MG63 (cell line): Measurements from ENCODE around the gene ZSWIM6. TPM values are rescaled to one million over a fixed set of nuclear protein-coding genes. Genes with fewer than 3 reads are reported as not detected.

Source experiments
- DNase-seq: peaks from one replicate; pipeline ENCODE4 v3.0.0-alpha.2; 2020
- H3K27me3 ChIP-seq: fragments of 250-450 bp; sonication (Bioruptor Pico); 2 replicates; pipeline ENCODE4 v1.5.1; 2020; ENCODE audit warnings: mild to moderate bottlenecking, moderate library complexity
- H3K36me3 ChIP-seq: fragments of 250-450 bp; sonication (Bioruptor Pico); 2 replicates; pipeline ENCODE4 v1.5.1; 2020; ENCODE audit warnings: mild to moderate bottlenecking, moderate library complexity
- H3K4me3 ChIP-seq: fragments of 250-450 bp; sonication (Bioruptor Pico); 2 replicates; pipeline ENCODE4 v1.5.1; 2020; ENCODE audit warnings: mild to moderate bottlenecking, moderate library complexity
- H3K9me3 ChIP-seq: fragments of 250-450 bp; sonication (Bioruptor Pico); 2 replicates; pipeline ENCODE4 v1.5.1; 2020; ENCODE audit warnings: mild to moderate bottlenecking, moderate library complexity
- total RNA-seq: library from RNA; depleted of rRNA; stranded (reverse); fragments of >200 nt; shearing (Covaris generic); gene quantifications from 2 replicates; pipeline ENCODE4 v1.2.3, GENCODE V29; 2014; ENCODE audit warnings: low replicate concordance

ZSWIM6 gene
- total RNA-seq, 1 experiment from 2014 or later = 3.3 TPM

- no peaks in the 10 kb centered on the region for H3K9me3 ChIP-seq
- H3K36me3 ChIP-seq = no peaks in the 10 kb centered on the region
- H3K27me3 ChIP-seq = no peaks in the 10 kb centered on the region
- no peak overlapping the region for H3K4me3 ChIP-seq
- no peak for DNase-seq
Observed at GRCh38 chr5:61302200-61302563, 29.9 kb upstream of the ZSWIM6 start.

- Histone ChIP-seq H3K9me3 (no peaks in the 10 kb centered on the region), H3K4me3 (peak overlapping the region; percentile 16), H3K36me3 (no peaks in the 10 kb centered on the region), H3K27me3 (no peaks in the 10 kb centered on the region)
- no peak for DNase-seq
Observed at GRCh38 chr5:61303346-61303745, 28.7 kb upstream of the ZSWIM6 start.

DNA sequence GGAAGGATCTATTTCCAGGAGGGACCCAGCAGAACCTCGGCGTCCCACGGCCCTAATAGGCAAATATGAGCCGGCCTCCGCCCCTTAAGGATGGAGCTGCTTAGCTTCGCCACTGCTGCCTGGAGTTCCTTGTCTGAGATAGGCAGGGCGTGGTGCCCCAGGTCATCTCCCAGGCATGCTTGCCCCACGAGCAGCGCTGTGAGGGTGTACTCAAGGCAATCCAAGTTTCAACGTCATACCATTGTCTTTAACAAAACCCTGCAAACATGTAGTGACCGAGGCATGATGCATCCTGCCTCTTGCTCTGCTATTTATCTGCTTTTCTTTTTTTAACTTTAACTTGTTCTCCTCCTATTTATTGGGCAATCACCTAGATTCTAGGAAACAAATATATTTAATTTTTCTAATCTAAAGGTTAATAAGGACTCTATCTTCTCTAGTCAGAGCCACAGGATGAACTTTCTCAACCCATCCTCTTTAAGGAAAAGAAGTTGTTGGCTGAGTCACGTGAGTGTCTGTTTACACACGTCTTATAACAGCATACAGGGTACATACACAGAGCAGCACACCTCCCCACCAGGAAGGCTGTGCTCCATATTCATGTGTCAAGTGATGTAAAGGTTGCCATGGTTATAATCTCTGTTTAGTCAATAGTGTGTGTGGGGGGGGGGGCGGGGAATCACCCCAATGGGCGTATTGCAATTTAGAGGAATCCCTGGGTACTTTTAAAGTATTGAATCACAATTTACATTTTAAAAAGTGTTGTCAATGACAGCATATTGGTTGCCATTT lies 27.3 kb upstream of the ZSWIM6 start:
- no peaks in the 10 kb centered on the region for H3K27me3 ChIP-seq
- no peaks in the 10 kb centered on the region for H3K36me3 ChIP-seq
- no peak overlapping the region for H3K4me3 ChIP-seq
- no peaks in the 10 kb centered on the region for H3K9me3 ChIP-seq
- DNase-seq = peak; percentile 87

- Histone ChIP-seq H3K9me3 (no peaks in the 10 kb centered on the region), H3K36me3 (no peaks in the 10 kb centered on the region), H3K27me3 (no peaks in the 10 kb centered on the region), H3K4me3 (peak overlapping the region; percentile 13; the same call in 1 of the 2 replicates)
- DNase-seq = peak; percentile 57
Observed at GRCh38 chr5:61306531-61307131, 25.4 kb upstream of the ZSWIM6 start.

GRCh38 chr5:61307191-61307590 lies 24.9 kb upstream of the ZSWIM6 start:
- DNase-seq = no peak
- Histone ChIP-seq H3K27me3 (no peaks in the 10 kb centered on the region), H3K36me3 (no peaks in the 10 kb centered on the region), H3K9me3 (no peaks in the 10 kb centered on the region), H3K4me3 (peak overlapping the region; percentile 13; the same call in 1 of the 2 replicates)

- Histone ChIP-seq H3K4me3 (no peak overlapping the region), H3K27me3 (no peaks in the 10 kb centered on the region), H3K36me3 (no peaks in the 10 kb centered on the region), H3K9me3 (no peaks in the 10 kb centered on the region)
- DNase-seq = no peak
Observed at GRCh38 chr5:61307611-61308010, 24.4 kb upstream of the ZSWIM6 start.

GRCh38 chr5:61308712-61309111 lies 23.3 kb upstream of the ZSWIM6 start:
- Histone ChIP-seq H3K9me3 (no peaks in the 10 kb centered on the region), H3K27me3 (no peaks in the 10 kb centered on the region), H3K4me3 (no peak overlapping the region), H3K36me3 (no peaks in the 10 kb centered on the region)
- no peak for DNase-seq

GRCh38 chr5:61309115-61309514 lies 22.9 kb upstream of the ZSWIM6 start:
- Histone ChIP-seq H3K9me3 (no peaks in the 10 kb centered on the region), H3K36me3 (no peaks in the 10 kb centered on the region), H3K27me3 (no peaks in the 10 kb centered on the region), H3K4me3 (no peak overlapping the region)
- DNase-seq = no peak

- Histone ChIP-seq H3K27me3 (no peaks in the 10 kb centered on the region), H3K4me3 (no peak overlapping the region), H3K36me3 (no peaks in the 10 kb centered on the region), H3K9me3 (no peaks in the 10 kb centered on the region)
- DNase-seq = no peak
Observed at GRCh38 chr5:61311056-61311610, 20.9 kb upstream of the ZSWIM6 start.

- Histone ChIP-seq H3K36me3 (no peaks in the 10 kb centered on the region), H3K9me3 (no peaks in the 10 kb centered on the region), H3K27me3 (no peaks in the 10 kb centered on the region), H3K4me3 (no peak overlapping the region)
- DNase-seq = no peak
Observed at GRCh38 chr5:61311836-61312808, 19.9 kb upstream of the ZSWIM6 start.

DNA sequence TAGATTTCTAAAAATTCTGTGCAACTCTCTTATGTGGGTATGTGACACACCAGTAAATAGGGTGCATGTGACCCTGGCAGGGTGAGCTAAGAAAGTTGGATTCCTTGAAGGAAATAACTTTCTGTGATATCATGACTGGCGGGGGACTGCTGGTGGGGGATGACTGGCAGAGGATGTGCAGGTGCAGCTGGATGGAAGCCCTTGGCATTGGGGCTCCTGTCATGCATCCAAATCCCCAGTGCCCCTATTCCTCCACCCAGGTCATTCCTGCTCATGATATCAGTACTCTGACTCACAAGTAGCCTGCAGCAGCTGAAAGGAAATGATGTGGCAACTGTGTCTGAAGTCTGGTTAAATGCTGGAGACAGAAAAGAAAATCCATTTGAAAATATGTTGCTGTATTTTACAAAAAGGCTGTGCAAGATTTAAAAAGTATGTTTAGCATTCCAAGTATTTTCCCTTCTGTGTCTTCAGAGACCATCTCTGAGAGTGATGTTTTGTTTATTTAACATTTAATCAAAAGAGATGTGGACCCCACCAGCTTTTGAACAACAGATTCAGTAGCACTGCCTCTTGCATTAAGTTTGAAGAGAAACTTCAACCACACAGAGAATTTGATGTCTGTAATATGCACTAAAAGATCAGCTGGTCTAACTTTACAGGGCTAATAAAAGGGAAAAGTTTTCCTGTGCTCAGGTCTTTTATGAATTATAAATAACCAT lies 17.9 kb upstream of the ZSWIM6 start:
- no peaks in the 10 kb centered on the region for H3K36me3 ChIP-seq
- H3K27me3 ChIP-seq = no peaks in the 10 kb centered on the region
- H3K4me3 ChIP-seq = no peak overlapping the region
- H3K9me3 ChIP-seq = no peaks in the 10 kb centered on the region
- peak; percentile 77 for DNase-seq

- no peak for DNase-seq
- H3K4me3 ChIP-seq = no peak overlapping the region
- no peaks in the 10 kb centered on the region for H3K9me3 ChIP-seq
- H3K36me3 ChIP-seq = no peaks in the 10 kb centered on the region
- no peaks in the 10 kb centered on the region for H3K27me3 ChIP-seq
Observed at GRCh38 chr5:61318376-61318775, 13.7 kb upstream of the ZSWIM6 start.

GRCh38 chr5:61319388-61320146 lies 12.5 kb upstream of the ZSWIM6 start:
- Histone ChIP-seq H3K27me3 (no peaks in the 10 kb centered on the region), H3K36me3 (no peaks in the 10 kb centered on the region)
- DNase-seq = no peak

GRCh38 chr5:61320860-61321259 lies 11.2 kb upstream of the ZSWIM6 start:
- no peak overlapping the region for H3K4me3 ChIP-seq
- DNase-seq = no peak
- no peaks in the 10 kb centered on the region for H3K36me3 ChIP-seq
- no peaks in the 10 kb centered on the region for H3K9me3 ChIP-seq
- no peaks in the 10 kb centered on the region for H3K27me3 ChIP-seq

More at GRCh38 chr5:61319388-61320146, 12.5 kb upstream of the ZSWIM6 start:
- Histone ChIP-seq H3K9me3 (no peaks in the 10 kb centered on the region), H3K4me3 (no peak overlapping the region)

DNA sequence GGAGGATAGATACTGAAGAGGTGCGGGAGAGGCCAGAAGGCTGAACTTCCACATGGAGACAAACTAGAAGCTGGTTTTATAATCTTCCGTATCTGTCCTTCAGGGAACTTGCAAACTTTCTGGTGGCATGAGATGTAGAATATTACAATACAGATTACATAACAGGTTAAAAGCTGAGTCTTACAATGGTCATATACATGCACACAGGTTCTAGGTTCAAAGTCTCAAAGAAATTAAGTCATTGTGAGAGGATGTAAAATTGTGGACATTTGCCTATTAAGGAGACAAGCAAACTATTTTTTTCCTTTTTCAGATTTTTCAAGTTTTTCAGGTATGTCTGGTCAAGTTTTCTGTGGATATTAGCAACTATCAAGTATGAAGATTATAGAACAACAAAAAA lies 10.4 kb upstream of the ZSWIM6 start:
- DNase-seq = no peak
- H3K9me3 ChIP-seq = no peaks in the 10 kb centered on the region
- no peaks in the 10 kb centered on the region for H3K27me3 ChIP-seq
- H3K4me3 ChIP-seq = no peak overlapping the region
- H3K36me3 ChIP-seq = no peaks in the 10 kb centered on the region
